ENCODE measurements around the gene GXYLT2. TPM values are rescaled to one million over a fixed set of nuclear protein-coding genes. Genes with fewer than 3 reads are reported as not detected.

The GXYLT2 gene
- total and polyA plus RNA-seq, 2 donors (not counting 1 experiment from before 2014, with no cell fraction given): 6.6 to 25.9 TPM

DNA sequence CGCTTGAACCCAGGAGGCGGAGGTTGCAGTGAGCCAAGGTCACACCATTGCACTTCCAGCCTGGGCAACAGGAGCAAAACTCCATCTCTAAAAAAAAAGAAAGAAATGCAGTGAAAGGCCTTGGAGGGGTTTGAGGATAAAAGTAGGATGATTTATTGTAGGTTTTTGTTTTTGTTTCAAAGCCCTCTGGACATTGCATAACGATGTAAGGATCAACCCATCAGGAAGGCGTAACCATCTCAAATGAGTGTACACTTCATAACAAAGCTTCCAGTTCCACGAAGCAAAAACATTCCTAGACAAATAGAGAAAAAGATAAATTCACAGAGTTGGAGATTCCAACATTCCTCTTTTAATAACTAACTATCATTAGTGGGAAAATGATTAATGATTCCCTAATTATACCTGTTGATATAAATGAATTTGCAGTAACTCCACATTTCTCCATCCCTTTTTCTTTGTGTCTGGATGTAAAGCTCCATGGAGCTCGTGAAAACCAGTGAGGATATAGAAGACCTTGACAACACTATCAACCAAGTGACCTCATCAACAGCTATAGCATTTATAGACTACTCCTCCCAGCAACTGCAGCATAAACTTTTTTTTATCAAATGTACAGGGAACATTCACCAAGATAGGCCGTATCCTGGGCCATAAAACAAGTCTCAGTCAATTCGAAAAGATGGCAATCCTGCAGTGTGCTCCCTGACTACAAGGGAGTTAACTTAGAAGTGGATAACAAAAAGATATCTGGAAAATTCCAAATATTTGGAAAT is 60.1 kb downstream of the GXYLT2 start:
- H3K27ac ChIP-seq (ENCODE audit: insufficient read depth, low read length): no peak overlapping the region
- no peaks in the 10 kb centered on the region for H3K27me3 ChIP-seq (ENCODE audit: control insufficient read depth, insufficient read depth, low read length)
- H3K79me2 ChIP-seq (ENCODE audit: control insufficient read depth, insufficient read depth, low read length): no peaks in the 10 kb centered on the region
- no peak overlapping the region for H3K9ac ChIP-seq (ENCODE audit: insufficient read depth, low read length)
- no peak for DNase-seq (ENCODE audit: low read depth in 2 of 2)
- H2AFZ ChIP-seq (ENCODE audit: low read length): no peak overlapping the region
- H3K36me3 ChIP-seq (ENCODE audit: control insufficient read depth, insufficient read depth, low read length): no peaks in the 10 kb centered on the region
- H3K4me2 ChIP-seq (ENCODE audit: extremely low read depth, insufficient read depth, low read length): no peak overlapping the region
- H4K20me1 ChIP-seq (ENCODE audit: control insufficient read depth, extremely low read depth, insufficient read depth, low read length): no peaks in the 10 kb centered on the region
- no peaks in the 10 kb centered on the region for H3K9me3 ChIP-seq (ENCODE audit: control insufficient read depth, insufficient read depth, low read depth, low read length)
- no peak overlapping the region for H3K4me3 ChIP-seq (replicated peaks in 1 of 4; ENCODE audit: control extremely low read depth in 1 of 4, insufficient read depth in 1 of 4, low read depth in 3 of 4, low read length in 4 of 4)
- TF ChIP-seq, protein P1, sequence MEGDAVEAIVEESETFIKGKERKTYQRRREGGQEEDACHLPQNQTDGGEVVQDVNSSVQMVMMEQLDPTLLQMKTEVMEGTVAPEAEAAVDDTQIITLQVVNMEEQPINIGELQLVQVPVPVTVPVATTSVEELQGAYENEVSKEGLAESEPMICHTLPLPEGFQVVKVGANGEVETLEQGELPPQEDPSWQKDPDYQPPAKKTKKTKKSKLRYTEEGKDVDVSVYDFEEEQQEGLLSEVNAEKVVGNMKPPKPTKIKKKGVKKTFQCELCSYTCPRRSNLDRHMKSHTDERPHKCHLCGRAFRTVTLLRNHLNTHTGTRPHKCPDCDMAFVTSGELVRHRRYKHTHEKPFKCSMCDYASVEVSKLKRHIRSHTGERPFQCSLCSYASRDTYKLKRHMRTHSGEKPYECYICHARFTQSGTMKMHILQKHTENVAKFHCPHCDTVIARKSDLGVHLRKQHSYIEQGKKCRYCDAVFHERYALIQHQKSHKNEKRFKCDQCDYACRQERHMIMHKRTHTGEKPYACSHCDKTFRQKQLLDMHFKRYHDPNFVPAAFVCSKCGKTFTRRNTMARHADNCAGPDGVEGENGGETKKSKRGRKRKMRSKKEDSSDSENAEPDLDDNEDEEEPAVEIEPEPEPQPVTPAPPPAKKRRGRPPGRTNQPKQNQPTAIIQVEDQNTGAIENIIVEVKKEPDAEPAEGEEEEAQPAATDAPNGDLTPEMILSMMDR (conservative IDR thresholded peaks at IDR 0.05 in 1 of 2, IDR thresholded peaks at IDR 0.05 in 1 of 2; ENCODE audit: low read depth in 1 of 2, low read length in 2 of 2): no peak
- no peak for TF ChIP-seq EZH2 (IDR thresholded peaks at IDR 0.05; ENCODE audit: low read length, missing control alignments)
- peaks cover 3% of the 10 kb centered on the region for H3K4me1 ChIP-seq (ENCODE audit: control insufficient read depth, extremely low read depth, insufficient read depth, low read length)

DNA sequence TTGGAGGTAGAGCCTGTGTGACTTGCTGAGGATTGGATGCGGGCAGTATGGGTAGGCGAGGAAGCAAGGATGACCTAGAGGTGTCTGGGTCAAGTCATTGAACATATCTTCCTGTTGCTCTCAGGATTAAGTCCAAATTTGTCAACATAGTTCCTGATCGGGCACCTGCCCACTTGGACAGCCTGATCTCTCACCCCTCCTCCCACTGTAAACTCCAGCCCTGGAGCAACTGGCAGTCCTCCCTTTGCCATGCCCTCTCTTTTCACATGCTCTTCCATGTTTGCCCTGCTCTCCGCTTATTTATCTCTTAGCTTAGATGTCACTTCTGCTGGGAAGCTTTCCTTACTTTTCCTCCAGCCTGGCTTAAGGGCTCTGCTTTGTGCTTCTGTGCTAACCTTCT is 61.2 kb downstream of the GXYLT2 start:
- Histone ChIP-seq H3K4me1 (ENCODE audit: control insufficient read depth, extremely low read depth, insufficient read depth, low read length) (peaks cover 3% of the 10 kb centered on the region), H3K79me2 (ENCODE audit: control insufficient read depth, insufficient read depth, low read length) (no peaks in the 10 kb centered on the region), H3K36me3 (ENCODE audit: control insufficient read depth, insufficient read depth, low read length) (no peaks in the 10 kb centered on the region), H3K27ac (ENCODE audit: insufficient read depth, low read length) (no peak overlapping the region), H4K20me1 (ENCODE audit: control insufficient read depth, extremely low read depth, insufficient read depth, low read length) (no peaks in the 10 kb centered on the region), H2AFZ (ENCODE audit: low read length) (no peak overlapping the region), H3K9me3 (ENCODE audit: control insufficient read depth, insufficient read depth, low read depth, low read length) (no peaks in the 10 kb centered on the region), H3K27me3 (ENCODE audit: control insufficient read depth, insufficient read depth, low read length) (no peaks in the 10 kb centered on the region), H3K4me3 (replicated peaks in 1 of 4; ENCODE audit: control extremely low read depth in 1 of 4, insufficient read depth in 1 of 4, low read depth in 3 of 4, low read length in 4 of 4) (no peak overlapping the region), H3K9ac (ENCODE audit: insufficient read depth, low read length) (no peak overlapping the region), H3K4me2 (ENCODE audit: extremely low read depth, insufficient read depth, low read length) (no peak overlapping the region)
- DNase-seq (ENCODE audit: low read depth in 2 of 2): no peak
- TF ChIP-seq, protein P1 (conservative IDR thresholded peaks at IDR 0.05 in 1 of 2, IDR thresholded peaks at IDR 0.05 in 1 of 2; ENCODE audit: low read depth in 1 of 2, low read length in 2 of 2): no peak

DNA sequence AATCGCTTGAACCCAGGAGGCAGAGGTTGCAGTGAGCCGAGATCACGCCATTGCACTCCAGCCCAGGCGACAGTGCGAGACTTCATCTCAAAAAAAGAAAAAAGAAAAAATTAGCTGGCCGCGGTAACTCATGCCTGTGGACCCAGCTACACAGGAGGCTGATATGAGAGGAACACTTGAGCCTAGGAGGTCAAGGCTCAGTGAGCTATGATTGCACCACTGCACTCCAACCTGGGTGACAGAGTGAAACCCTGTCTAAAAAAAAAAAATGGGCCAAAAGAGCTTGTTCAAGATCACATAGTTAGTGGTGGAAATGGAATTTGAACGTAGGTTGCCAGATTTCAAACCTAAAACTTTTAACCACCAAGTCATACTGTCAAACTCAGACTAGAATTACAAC is 62.5 kb downstream of the GXYLT2 start:
- peaks cover 3% of the 10 kb centered on the region for H3K4me1 ChIP-seq (ENCODE audit: control insufficient read depth, extremely low read depth, insufficient read depth, low read length)
- H2AFZ ChIP-seq (ENCODE audit: low read length): no peak overlapping the region
- H3K9ac ChIP-seq (ENCODE audit: insufficient read depth, low read length): no peak overlapping the region
- no peak for TF ChIP-seq EZH2 (IDR thresholded peaks at IDR 0.05; ENCODE audit: low read length, missing control alignments)
- TF ChIP-seq, protein P1 (conservative IDR thresholded peaks at IDR 0.05 in 1 of 2, IDR thresholded peaks at IDR 0.05 in 1 of 2; ENCODE audit: low read depth in 1 of 2, low read length in 2 of 2): no peak
- no peak overlapping the region for H3K4me3 ChIP-seq (replicated peaks in 1 of 4; ENCODE audit: control extremely low read depth in 1 of 4, insufficient read depth in 1 of 4, low read depth in 3 of 4, low read length in 4 of 4)
- no peaks in the 10 kb centered on the region for H3K79me2 ChIP-seq (ENCODE audit: control insufficient read depth, insufficient read depth, low read length)
- H3K4me2 ChIP-seq (ENCODE audit: extremely low read depth, insufficient read depth, low read length): no peak overlapping the region
- no peaks in the 10 kb centered on the region for H3K9me3 ChIP-seq (ENCODE audit: control insufficient read depth, insufficient read depth, low read depth, low read length)
- no peaks in the 10 kb centered on the region for H3K36me3 ChIP-seq (ENCODE audit: control insufficient read depth, insufficient read depth, low read length)
- no peak overlapping the region for H3K27ac ChIP-seq (ENCODE audit: insufficient read depth, low read length)
- no peaks in the 10 kb centered on the region for H3K27me3 ChIP-seq (ENCODE audit: control insufficient read depth, insufficient read depth, low read length)
- H4K20me1 ChIP-seq (ENCODE audit: control insufficient read depth, extremely low read depth, insufficient read depth, low read length): no peaks in the 10 kb centered on the region
- DNase-seq (ENCODE audit: low read depth in 2 of 2): no peak
